Stomach (tissue), 9 donors: ENCODE results near the gene KCNK7. TPM values are rescaled to one million over a fixed set of nuclear protein-coding genes. Genes with fewer than 3 reads are reported as not detected.

Source experiments
- DNase-seq, 2 donors: peaks; one replicate each; pipeline versions ENCODE4 v3.0.0 to v3.0.0-alpha.2; 2013 to 2019
- H3K27ac ChIP-seq, 5 donors: fragments of 200-600 bp in 4 of 5; sonication (generic) in 4 of 5; one replicate each; pipeline ENCODE4 v1.5.1; 2013 to 2019; ENCODE audit warnings: mild to moderate bottlenecking in 1 of 5, moderate library complexity in 1 of 5
- H3K27me3 ChIP-seq, 3 donors: fragments of 200-600 bp; sonication (generic); one replicate each; pipeline ENCODE4 v1.5.1; 2017 to 2019; ENCODE audit warnings: mixed run types in 1 of 3
- H3K36me3 ChIP-seq, 4 donors: fragments of 200-600 bp; sonication (generic); 1 replicate in 3 of 4; 2 replicates in 1 of 4; pipeline ENCODE4 v1.5.1; 2016 to 2019
- H3K4me1 ChIP-seq, 4 donors: fragments of 200-600 bp; sonication (generic); one replicate each; pipeline ENCODE4 v1.5.1; 2016 to 2019
- H3K4me3 ChIP-seq, 4 donors: fragments of 200-600 bp; sonication (generic) in 3 of 4; one replicate each; pipeline ENCODE4 v1.5.1; 2016 to 2019; ENCODE audit warnings: mild to moderate bottlenecking in 1 of 4
- H3K9me3 ChIP-seq, 4 donors: fragments of 200-600 bp; sonication (generic); one replicate each; pipeline ENCODE4 v1.5.1; 2016 to 2019
- CTCF ChIP-seq, 7 experiments: fragments of 450-650 bp in 4 of 7; fragments of 200-600 bp in 3 of 7; sonication (generic) in 3 of 7; IDR thresholded peaks; one replicate each; pipeline ENCODE4 v1.5.1; 2016 to 2019; ENCODE audit warnings: antibody characterized with exemption in 7 of 7, control low read depth in 2 of 7, mild to moderate bottlenecking in 1 of 7
- EP300 ChIP-seq: sonication (generic); formaldehyde crosslinking; IDR thresholded peaks from one replicate; pipeline ENCODE4 v1.6.1; 2017; ENCODE audit warnings: antibody characterized with exemption
- POLR2A ChIP-seq, 4 donors: fragments of 450-650 bp; IDR thresholded peaks; one replicate each; pipeline ENCODE4 v1.6.1; 2016; ENCODE audit warnings: antibody characterized with exemption in 4 of 4, control low read depth in 2 of 4, mild to moderate bottlenecking in 1 of 4, moderate library complexity in 1 of 4
- POLR2AphosphoS5 ChIP-seq, 3 donors: sonication (generic); formaldehyde crosslinking; IDR thresholded peaks; one replicate each; pipeline ENCODE4 v1.6.1; 2016; ENCODE audit warnings: antibody characterized with exemption in 3 of 3
- WGBS, 5 donors: extraction: QIAGEN DNeasy Blood & Tissue Kit in 3 of 5; methylation state at CpG; one replicate each; pipeline versions ENCODE4 v1.1.5 to v1.1.7; 2013 to 2018; 5-methylcytosine and 5-hydroxymethylcytosine counted together
- intact Hi-C: fragments of 100-400 bp; cut with DNase I; formaldehyde crosslinking; loops from one replicate; pipeline ENCODE4 v1.15.1; 2023; ENCODE audit warnings: low total_unique reads
- polyA plus RNA-seq, 3 donors: library from polyadenylated mRNA; stranded (reverse); fragments of 200-250 nt; gene quantifications; one replicate each; pipeline ENCODE4 v1.2.3, GENCODE V29; 2013
- total RNA-seq, 5 donors: library from RNA; depleted of rRNA; stranded (reverse); fragments of >200 nt; gene quantifications; one replicate each; pipeline versions ENCODE4 v1.1.0 to v1.2.3, GENCODE V29; 2014 to 2016
- donor health status: healthy with polysubstance abuse.
- donor health status: Bipolar disorder and iron deficiency.
- donor health status: healthy.

Gene KCNK7
- total and polyA plus RNA-seq, 8 donors: 0.58 to 5.8 (median 3.0) TPM; not detected in 4

GRCh38 chr11:65580031-65580692 is 15.4 kb downstream of the KCNK7 start:
- Histone ChIP-seq H3K9me3 (no peaks in the 10 kb centered on the region), H3K4me1 (peaks cover 40 to 75% (median 47%) of the 10 kb centered on the region in 4 donors), H3K27ac (peak overlapping the region in 2 of 5 donors; percentile 1 to 52), H3K4me3 (no peak overlapping the region), H3K27me3 (no peaks in the 10 kb centered on the region), H3K36me3 (peaks cover 44 to 68% (median 62%) of the 10 kb centered on the region in 4 donors)
- TF ChIP-seq CTCF (IDR thresholded peaks at IDR 0.05): no peak
- no peak for TF ChIP-seq POLR2A (IDR thresholded peaks at IDR 0.05)
- TF ChIP-seq POLR2AphosphoS5 (IDR thresholded peaks at IDR 0.05): no peak
- TF ChIP-seq EP300: no peak
- DNase-seq: no peak
- 88 to 92% (median 92%) methylated on average over 10 to 19 of the region's 19 CpGs for WGBS, 5 donors
- intact Hi-C loops: no loop called here

- peaks cover 38 to 59% (median 55%) of the 10 kb centered on the region in 4 donors for H3K36me3 ChIP-seq
- H3K4me3 ChIP-seq: no peak overlapping the region
- WGBS, 5 donors: 74 to 92% (median 81%) methylated on average over 4 of the region's 4 CpGs
- intact Hi-C loops: no loop called here
- TF ChIP-seq POLR2A (IDR thresholded peaks at IDR 0.05) (no peak), POLR2AphosphoS5 (IDR thresholded peaks at IDR 0.05) (no peak), CTCF (IDR thresholded peaks at IDR 0.05) (no peak), EP300 (no peak)
- H3K27ac ChIP-seq: peak overlapping the region in 2 of 5 donors; percentile 95 to 97
- H3K4me1 ChIP-seq: peaks cover 38 to 75% (median 49%) of the 10 kb centered on the region in 4 donors
- DNase-seq: no peak
- H3K9me3 ChIP-seq: no peaks in the 10 kb centered on the region
- no peaks in the 10 kb centered on the region for H3K27me3 ChIP-seq
These were observed 16.3 kb downstream of the KCNK7 start for GRCh38 chr11:65579291-65579690.

DNA sequence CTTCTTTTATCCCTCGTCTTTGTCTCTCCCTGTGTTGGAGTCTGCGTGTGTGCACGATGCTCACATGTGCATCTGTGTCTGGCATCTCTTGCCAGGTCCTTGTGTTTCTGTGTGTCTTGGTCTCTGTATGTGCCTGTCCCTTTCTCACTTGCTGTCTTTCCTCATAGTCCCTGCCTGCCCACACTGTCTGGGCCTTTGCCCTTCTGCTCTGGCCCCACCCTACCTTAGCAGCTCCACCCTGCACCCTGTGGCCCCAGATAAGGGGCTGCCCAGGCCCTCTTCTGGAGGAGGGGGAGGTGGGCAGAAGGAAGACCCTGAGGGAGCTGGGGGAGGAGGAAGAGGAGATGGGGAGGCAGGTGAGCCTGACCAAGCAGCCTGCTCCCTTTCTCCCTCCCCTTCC is 16.9 kb downstream of the KCNK7 start:
- WGBS, 5 donors: 72 to 87% (median 79%) methylated on average over 3 of the region's 3 CpGs
- no peaks in the 10 kb centered on the region for H3K27me3 ChIP-seq
- H3K27ac ChIP-seq: peak overlapping the region in 4 of 5 donors; percentile 95 to 97 (median 96)
- intact Hi-C loops: no loop called here
- no peaks in the 10 kb centered on the region for H3K9me3 ChIP-seq
- H3K4me3 ChIP-seq: peak overlapping the region in 1 of 4 donors; percentile 80
- no peak for DNase-seq
- TF ChIP-seq POLR2A (IDR thresholded peaks at IDR 0.05) (no peak), CTCF (IDR thresholded peaks at IDR 0.05) (no peak), POLR2AphosphoS5 (IDR thresholded peaks at IDR 0.05) (no peak), EP300 (no peak)
- H3K36me3 ChIP-seq: peaks cover 37 to 53% (median 49%) of the 10 kb centered on the region in 4 donors
- H3K4me1 ChIP-seq: peaks cover 41 to 73% (median 51%) of the 10 kb centered on the region in 4 donors

- intact Hi-C loops: no loop called here
These were observed 17.5 kb downstream of the KCNK7 start for GRCh38 chr11:65578134-65578533.

More at GRCh38 chr11:65578134-65578533, 17.5 kb downstream of the KCNK7 start:
- Histone ChIP-seq H3K36me3 (peaks cover 37 to 48% (median 43%) of the 10 kb centered on the region in 4 donors), H3K27ac (peak overlapping the region in 4 of 5 donors; percentile 95 to 97 (median 96)), H3K4me1 (peaks cover 47 to 75% (median 56%) of the 10 kb centered on the region in 4 donors), H3K4me3 (peak overlapping the region; percentile 75 to 89 (median 80)), H3K9me3 (no peaks in the 10 kb centered on the region), H3K27me3 (no peaks in the 10 kb centered on the region)
- no peak for DNase-seq
- TF ChIP-seq EP300 (no peak), POLR2A (IDR thresholded peaks at IDR 0.05) (no peak), CTCF (IDR thresholded peaks at IDR 0.05) (no peak), POLR2AphosphoS5 (IDR thresholded peaks at IDR 0.05) (no peak)
- WGBS, 5 donors: 87 to 96% (median 94%) methylated on average over 7 of the region's 7 CpGs
